ENCODE results near the gene TMEM17. TPM values are rescaled to one million over a fixed set of nuclear protein-coding genes. Genes with fewer than 3 reads are reported as not detected.
A peak's percentile ranks its signal among the peaks of the same experiment; 100 is the strongest.

Gene TMEM17
- total RNA-seq, 2 experiments from 2014 or later: 0.13 to 0.14 TPM

DNA sequence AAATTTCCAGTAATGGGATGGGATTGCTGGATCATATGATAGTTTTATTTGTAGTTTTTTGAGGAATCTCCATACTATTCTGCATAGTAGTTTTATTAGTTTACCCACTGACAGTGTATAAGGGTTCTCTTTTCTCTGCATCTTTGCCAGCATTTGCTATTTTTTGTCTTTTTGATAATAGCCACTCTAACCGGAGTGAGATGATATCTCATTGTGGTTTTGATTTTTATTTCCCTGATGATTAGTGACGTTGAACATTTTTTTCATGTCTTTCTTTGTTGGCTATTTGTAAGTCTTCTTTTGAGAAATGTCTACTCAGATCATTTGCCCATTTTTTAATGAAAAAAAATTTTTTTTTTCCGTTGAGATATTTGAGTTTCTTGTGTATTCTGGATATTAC, 26.1 kb downstream of the TMEM17 start:
- POLR2A ChIA-PET: no interaction called here
- Mint-ChIP-seq H3K9me3 (no peaks in the 10 kb centered on the region), H3K27ac (no peak overlapping the region), H3K4me1 (ENCODE audit: low read depth) (peaks cover 4% of the 10 kb centered on the region), H3K27me3 (peaks cover 2% of the 10 kb centered on the region), H3K36me3 (ENCODE audit: low read depth) (no peaks in the 10 kb centered on the region), H3K4me3 (no peak overlapping the region)
- intact Hi-C loops (cut with micrococcal nuclease): no loop called here
- no peak for ATAC-seq
- CTCF ChIA-PET: no interaction called here
- DNase-seq: no peak
- TF ChIP-seq, protein P1, sequence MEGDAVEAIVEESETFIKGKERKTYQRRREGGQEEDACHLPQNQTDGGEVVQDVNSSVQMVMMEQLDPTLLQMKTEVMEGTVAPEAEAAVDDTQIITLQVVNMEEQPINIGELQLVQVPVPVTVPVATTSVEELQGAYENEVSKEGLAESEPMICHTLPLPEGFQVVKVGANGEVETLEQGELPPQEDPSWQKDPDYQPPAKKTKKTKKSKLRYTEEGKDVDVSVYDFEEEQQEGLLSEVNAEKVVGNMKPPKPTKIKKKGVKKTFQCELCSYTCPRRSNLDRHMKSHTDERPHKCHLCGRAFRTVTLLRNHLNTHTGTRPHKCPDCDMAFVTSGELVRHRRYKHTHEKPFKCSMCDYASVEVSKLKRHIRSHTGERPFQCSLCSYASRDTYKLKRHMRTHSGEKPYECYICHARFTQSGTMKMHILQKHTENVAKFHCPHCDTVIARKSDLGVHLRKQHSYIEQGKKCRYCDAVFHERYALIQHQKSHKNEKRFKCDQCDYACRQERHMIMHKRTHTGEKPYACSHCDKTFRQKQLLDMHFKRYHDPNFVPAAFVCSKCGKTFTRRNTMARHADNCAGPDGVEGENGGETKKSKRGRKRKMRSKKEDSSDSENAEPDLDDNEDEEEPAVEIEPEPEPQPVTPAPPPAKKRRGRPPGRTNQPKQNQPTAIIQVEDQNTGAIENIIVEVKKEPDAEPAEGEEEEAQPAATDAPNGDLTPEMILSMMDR (IDR thresholded peaks at IDR 0.05): no peak

DNA sequence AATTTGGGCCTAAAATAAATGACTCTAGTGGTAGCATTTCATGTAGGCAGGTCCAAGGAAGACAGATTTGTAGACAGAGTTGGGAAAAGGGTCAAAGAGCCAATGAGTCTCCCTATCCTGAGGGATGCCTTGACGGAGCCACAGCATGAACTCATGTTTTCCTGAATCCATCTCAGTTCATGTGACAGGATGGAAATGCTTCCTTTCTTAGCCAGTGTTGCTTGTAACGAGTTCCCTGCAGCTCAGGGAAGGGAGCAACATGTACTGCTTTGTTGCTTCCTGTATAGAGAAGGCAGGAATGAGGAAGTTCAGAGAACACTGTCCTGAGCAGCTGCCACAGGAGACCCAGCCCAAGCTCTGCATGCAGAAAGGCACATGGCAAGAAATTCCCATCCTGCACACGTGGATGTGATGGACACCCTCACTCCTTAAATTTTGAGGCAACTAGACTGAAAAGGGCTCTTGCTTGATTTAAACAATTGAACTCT, 27.9 kb downstream of the TMEM17 start:
- Mint-ChIP-seq H3K27ac (no peak overlapping the region), H3K9me3 (no peaks in the 10 kb centered on the region), H3K36me3 (ENCODE audit: low read depth) (no peaks in the 10 kb centered on the region), H3K4me1 (ENCODE audit: low read depth) (peaks cover 4% of the 10 kb centered on the region), H3K27me3 (peaks cover 2% of the 10 kb centered on the region), H3K4me3 (no peak overlapping the region)
- TF ChIP-seq, protein P1 (IDR thresholded peaks at IDR 0.05): no peak
- DNase-seq: no peak
- ATAC-seq: no peak
- intact Hi-C loops (cut with micrococcal nuclease): no loop called here
- CTCF ChIA-PET: interaction anchor here (0.7 to 1.4 kb wide), 2 partner anchors 19 to 21 kb away, joined by 3 to 6 read pairs; no protein-coding TSS in a partner anchor
- POLR2A ChIA-PET: no interaction called here

DNA sequence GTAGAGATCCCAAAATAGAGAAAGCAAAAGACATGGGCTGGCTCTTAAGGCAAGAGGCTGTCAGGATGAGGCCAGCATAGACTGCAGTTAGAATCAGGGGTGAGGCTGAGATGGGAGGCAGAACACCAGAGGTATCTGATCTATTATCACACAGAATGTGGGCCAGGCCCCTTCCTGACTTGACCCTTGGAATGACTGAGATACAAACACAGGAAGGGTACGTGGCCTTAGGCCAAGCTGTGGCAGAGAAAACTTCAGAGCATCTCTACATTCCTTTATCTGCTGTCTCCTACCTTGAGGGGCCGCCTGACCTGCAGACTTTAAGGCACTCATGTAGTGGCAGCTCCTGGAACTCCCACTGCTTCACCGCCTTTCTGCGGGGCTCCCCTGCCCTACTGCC, 28.4 kb downstream of the TMEM17 start:
- Mint-ChIP-seq H3K9me3 (no peaks in the 10 kb centered on the region), H3K27ac (no peak overlapping the region), H3K27me3 (peaks cover 2% of the 10 kb centered on the region), H3K36me3 (ENCODE audit: low read depth) (no peaks in the 10 kb centered on the region), H3K4me3 (no peak overlapping the region), H3K4me1 (ENCODE audit: low read depth) (peaks cover 4% of the 10 kb centered on the region)
- DNase-seq (no peak), ATAC-seq (no peak)
- ChIA-PET POLR2A (no interaction called here), CTCF (interaction anchor here (1.4 kb wide), 1 partner anchor 21 kb away, joined by 6 read pairs; no protein-coding TSS in a partner anchor)
- TF ChIP-seq, protein P1 (IDR thresholded peaks at IDR 0.05): no peak
- intact Hi-C loops (cut with micrococcal nuclease): no loop called here

DNA sequence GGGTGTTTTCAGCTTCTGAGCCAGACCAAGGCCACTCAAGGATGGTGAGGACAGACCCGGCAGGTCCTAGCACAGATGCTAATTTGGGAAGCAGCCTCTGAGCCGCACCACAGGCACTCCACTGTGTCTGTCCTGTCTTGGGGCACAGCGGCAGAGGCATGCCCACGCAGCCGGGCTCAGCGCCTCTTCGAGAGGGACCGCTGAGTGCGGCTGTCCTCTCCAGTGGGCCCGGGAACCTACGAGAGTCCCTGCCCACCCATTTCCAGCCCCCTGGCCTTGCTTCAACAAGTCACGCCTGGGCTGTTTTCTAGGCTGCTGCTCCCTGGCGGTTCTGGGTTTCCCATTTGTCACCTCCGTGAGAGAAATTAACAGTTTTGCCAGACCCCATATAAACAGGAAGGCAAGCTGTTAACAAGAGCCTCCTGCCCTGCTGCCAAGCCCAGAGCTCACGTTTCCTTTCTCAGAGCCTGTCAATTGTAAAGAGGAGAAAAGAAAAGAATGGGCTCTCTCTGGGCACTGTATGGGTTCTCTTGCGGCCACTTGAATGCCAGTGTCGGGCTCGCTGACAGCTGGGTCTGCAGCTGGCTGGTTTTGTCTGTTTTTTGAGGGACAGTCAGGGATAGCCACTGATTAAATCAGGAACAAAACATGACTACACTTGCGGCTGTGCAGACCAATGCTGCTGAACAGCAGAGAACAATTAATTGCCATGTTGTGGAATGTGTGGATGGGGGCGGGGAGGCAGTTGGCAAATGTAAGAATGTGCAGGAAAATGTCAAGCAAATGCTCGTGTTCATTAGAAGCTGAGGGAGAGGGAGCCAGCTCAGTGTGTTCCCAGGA, 30.6 kb downstream of the TMEM17 start:
- DNase-seq (peak; percentile 9), ATAC-seq (peak; percentile 56)
- ChIA-PET POLR2A (interaction anchor here (0.6 kb wide), 1 partner anchor 712 kb away, joined by 3 read pairs; no protein-coding TSS in a partner anchor), CTCF (interaction anchor here (1.2 to 3.8 kb wide), 3 partner anchors 15 to 21 kb away, joined by 3 to 22 read pairs (median 4); no protein-coding TSS in a partner anchor)
- H3K27ac Mint-ChIP-seq: no peak overlapping the region
- peaks cover 2% of the 10 kb centered on the region for H3K27me3 Mint-ChIP-seq
- TF ChIP-seq, protein P1 (IDR thresholded peaks at IDR 0.05): no peak
- peak overlapping the region; percentile 7 for H3K4me3 Mint-ChIP-seq
- H3K4me1 Mint-ChIP-seq (ENCODE audit: low read depth): peaks cover 4% of the 10 kb centered on the region
- H3K9me3 Mint-ChIP-seq: no peaks in the 10 kb centered on the region
- H3K36me3 Mint-ChIP-seq (ENCODE audit: low read depth): no peaks in the 10 kb centered on the region
- intact Hi-C loops (cut with micrococcal nuclease): no loop called here

DNA sequence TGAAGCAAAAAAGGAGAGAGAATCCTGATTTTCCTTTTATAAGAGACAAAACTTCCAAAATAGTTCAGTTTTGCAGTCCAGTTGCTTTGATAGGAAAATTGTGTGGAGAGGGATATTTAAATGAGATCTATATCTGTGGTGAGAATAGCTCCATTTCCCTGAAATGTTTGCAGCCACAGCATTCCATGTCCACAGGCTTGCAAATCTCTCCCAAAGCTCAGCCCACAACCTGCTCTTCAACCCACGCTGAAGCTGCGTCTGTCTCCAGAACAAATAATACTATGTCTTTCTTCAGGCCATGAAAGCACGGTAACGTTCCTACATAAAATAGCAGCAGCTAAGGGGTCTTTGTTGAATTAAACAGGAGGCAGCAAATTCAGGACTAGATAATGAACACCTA, 31.8 kb downstream of the TMEM17 start:
- ATAC-seq: no peak
- no peak for DNase-seq
- Mint-ChIP-seq H3K27me3 (no peaks in the 10 kb centered on the region), H3K4me3 (no peak overlapping the region), H3K27ac (no peak overlapping the region), H3K4me1 (ENCODE audit: low read depth) (peaks cover 4% of the 10 kb centered on the region), H3K36me3 (ENCODE audit: low read depth) (no peaks in the 10 kb centered on the region), H3K9me3 (no peaks in the 10 kb centered on the region)
- POLR2A ChIA-PET: no interaction called here
- intact Hi-C loops (cut with micrococcal nuclease): no loop called here
- CTCF ChIA-PET: interaction anchor here (3.8 kb wide), 1 partner anchor 17 kb away, joined by 22 read pairs; no protein-coding TSS in a partner anchor
- TF ChIP-seq, protein P1 (IDR thresholded peaks at IDR 0.05): no peak

Data from activated CD8-positive, alpha-beta T cell treated with anti-CD3 and anti-CD28 coated beads for 36 hours (primary cell).